ENCODE data around the gene A2ML1.
"Not testable (repeated sequence)": the region's sequence is repeated elsewhere in the genome, so short reads cannot be mapped to it uniquely, and the experiment has no call there.

Gene A2ML1

GRCh38 chr12:8794611-8795010, 27.8 kb upstream of the A2ML1 start:
- not testable (repeated sequence) for H3K4me1 ChIP-seq (ENCODE audit: control insufficient read depth, low read length); H3K4me2 ChIP-seq (ENCODE audit: low read length); H3K4me3 ChIP-seq (ENCODE audit: low read length); H3K79me2 ChIP-seq (ENCODE audit: control insufficient read depth, low read length); H3K27ac ChIP-seq (ENCODE audit: low read depth, low read length); H3K9me3 ChIP-seq (ENCODE audit: control insufficient read depth, insufficient read depth, low read length); H4K20me1 ChIP-seq (ENCODE audit: control insufficient read depth, insufficient read depth, low read depth, low read length); H3K9me2 ChIP-seq (replicated peaks; ENCODE audit: control insufficient read depth, low read length); H3K27me3 ChIP-seq (ENCODE audit: control insufficient read depth, low read length); H3F3A ChIP-seq (ENCODE audit: control insufficient read depth, insufficient read depth); H3K36me3 ChIP-seq (ENCODE audit: control insufficient read depth, low read length)

GRCh38 chr12:8796831-8797626, 25.4 kb upstream of the A2ML1 start:
- no peak overlapping the region for H3K4me2 ChIP-seq (ENCODE audit: low read length)
- H3K9me3 ChIP-seq (ENCODE audit: control insufficient read depth, insufficient read depth, low read length): no peaks in the 10 kb centered on the region
- no peak overlapping the region for H3K27ac ChIP-seq (ENCODE audit: low read depth, low read length)
- no peaks in the 10 kb centered on the region for H3F3A ChIP-seq (ENCODE audit: control insufficient read depth, insufficient read depth)
- no peaks in the 10 kb centered on the region for H3K79me2 ChIP-seq (ENCODE audit: control insufficient read depth, low read length)
- no peaks in the 10 kb centered on the region for H3K36me3 ChIP-seq (ENCODE audit: control insufficient read depth, low read length)
- H3K9me2 ChIP-seq (replicated peaks; ENCODE audit: control insufficient read depth, low read length): no peaks in the 10 kb centered on the region
- H3K4me3 ChIP-seq (ENCODE audit: low read length): no peak overlapping the region
- H3K27me3 ChIP-seq (ENCODE audit: control insufficient read depth, low read length): no peaks in the 10 kb centered on the region
- no peaks in the 10 kb centered on the region for H3K4me1 ChIP-seq (ENCODE audit: control insufficient read depth, low read length)
- no peak for TF ChIP-seq EZH2phosphoT487 (IDR thresholded peaks at IDR 0.05; ENCODE audit: borderline replicate concordance, low read length)
- no peak for TF ChIP-seq CTCF (IDR thresholded peaks at IDR 0.05; ENCODE audit: low read depth, low read length, poor library complexity, severe bottlenecking)
- H4K20me1 ChIP-seq (ENCODE audit: control insufficient read depth, insufficient read depth, low read depth, low read length): no peaks in the 10 kb centered on the region

- not testable (repeated sequence) for H3K27me3 ChIP-seq (ENCODE audit: control insufficient read depth, low read length); H3K9me2 ChIP-seq (replicated peaks; ENCODE audit: control insufficient read depth, low read length); H3K4me3 ChIP-seq (ENCODE audit: low read length); H3K4me2 ChIP-seq (ENCODE audit: low read length); H3K9me3 ChIP-seq (ENCODE audit: control insufficient read depth, insufficient read depth, low read length); H3K79me2 ChIP-seq (ENCODE audit: control insufficient read depth, low read length); H3F3A ChIP-seq (ENCODE audit: control insufficient read depth, insufficient read depth); H3K36me3 ChIP-seq (ENCODE audit: control insufficient read depth, low read length); H4K20me1 ChIP-seq (ENCODE audit: control insufficient read depth, insufficient read depth, low read depth, low read length); H3K27ac ChIP-seq (ENCODE audit: low read depth, low read length); H3K4me1 ChIP-seq (ENCODE audit: control insufficient read depth, low read length)
Measured at GRCh38 chr12:8801213-8801612, 21.2 kb upstream of the A2ML1 start.

- not testable (repeated sequence) for H3K9me3 ChIP-seq (ENCODE audit: control insufficient read depth, insufficient read depth, low read length); H3K4me1 ChIP-seq (ENCODE audit: control insufficient read depth, low read length); H3F3A ChIP-seq (ENCODE audit: control insufficient read depth, insufficient read depth); H3K27me3 ChIP-seq (ENCODE audit: control insufficient read depth, low read length); H3K36me3 ChIP-seq (ENCODE audit: control insufficient read depth, low read length); H3K4me3 ChIP-seq (ENCODE audit: low read length); H3K27ac ChIP-seq (ENCODE audit: low read depth, low read length); H4K20me1 ChIP-seq (ENCODE audit: control insufficient read depth, insufficient read depth, low read depth, low read length); H3K9me2 ChIP-seq (replicated peaks; ENCODE audit: control insufficient read depth, low read length); H3K4me2 ChIP-seq (ENCODE audit: low read length); H3K79me2 ChIP-seq (ENCODE audit: control insufficient read depth, low read length)
Measured at GRCh38 chr12:8804833-8805232, 17.6 kb upstream of the A2ML1 start.

GRCh38 chr12:8805487-8805886, 16.9 kb upstream of the A2ML1 start:
- not testable (repeated sequence) for H3K27ac ChIP-seq (ENCODE audit: low read depth, low read length); H3K36me3 ChIP-seq (ENCODE audit: control insufficient read depth, low read length); H3K4me3 ChIP-seq (ENCODE audit: low read length); H4K20me1 ChIP-seq (ENCODE audit: control insufficient read depth, insufficient read depth, low read depth, low read length); H3K79me2 ChIP-seq (ENCODE audit: control insufficient read depth, low read length); H3K9me2 ChIP-seq (replicated peaks; ENCODE audit: control insufficient read depth, low read length); H3K9me3 ChIP-seq (ENCODE audit: control insufficient read depth, insufficient read depth, low read length); H3F3A ChIP-seq (ENCODE audit: control insufficient read depth, insufficient read depth); H3K4me1 ChIP-seq (ENCODE audit: control insufficient read depth, low read length); H3K4me2 ChIP-seq (ENCODE audit: low read length); H3K27me3 ChIP-seq (ENCODE audit: control insufficient read depth, low read length)

- H3K36me3 ChIP-seq (ENCODE audit: control insufficient read depth, low read length); H3K4me2 ChIP-seq (ENCODE audit: low read length); H3K79me2 ChIP-seq (ENCODE audit: control insufficient read depth, low read length); H3K4me3 ChIP-seq (ENCODE audit: low read length); H3F3A ChIP-seq (ENCODE audit: control insufficient read depth, insufficient read depth); H3K27me3 ChIP-seq (ENCODE audit: control insufficient read depth, low read length); H3K9me3 ChIP-seq (ENCODE audit: control insufficient read depth, insufficient read depth, low read length); H4K20me1 ChIP-seq (ENCODE audit: control insufficient read depth, insufficient read depth, low read depth, low read length); H3K27ac ChIP-seq (ENCODE audit: low read depth, low read length); H3K4me1 ChIP-seq (ENCODE audit: control insufficient read depth, low read length); H3K9me2 ChIP-seq (replicated peaks; ENCODE audit: control insufficient read depth, low read length): not testable (repeated sequence)
Measured at GRCh38 chr12:8807084-8807483, 15.3 kb upstream of the A2ML1 start.

- H3F3A ChIP-seq (ENCODE audit: control insufficient read depth, insufficient read depth); H3K9me2 ChIP-seq (replicated peaks; ENCODE audit: control insufficient read depth, low read length); H3K27me3 ChIP-seq (ENCODE audit: control insufficient read depth, low read length); H4K20me1 ChIP-seq (ENCODE audit: control insufficient read depth, insufficient read depth, low read depth, low read length); H3K9me3 ChIP-seq (ENCODE audit: control insufficient read depth, insufficient read depth, low read length); H3K36me3 ChIP-seq (ENCODE audit: control insufficient read depth, low read length); H3K27ac ChIP-seq (ENCODE audit: low read depth, low read length); H3K4me2 ChIP-seq (ENCODE audit: low read length); H3K4me3 ChIP-seq (ENCODE audit: low read length); H3K4me1 ChIP-seq (ENCODE audit: control insufficient read depth, low read length); H3K79me2 ChIP-seq (ENCODE audit: control insufficient read depth, low read length): not testable (repeated sequence)
Measured at GRCh38 chr12:8810112-8810511, 12.3 kb upstream of the A2ML1 start.
